Middle frontal gyrus (tissue), 1 donor: ENCODE measurements around the gene CTNNBL1.

ENCODE experiments used
- DNase-seq: peaks from one replicate; pipeline ENCODE4 v3.0.0-alpha.2; 2015; ENCODE audit warnings: low spot score; ENCODE audit errors: extremely low spot score

Gene CTNNBL1

DNA sequence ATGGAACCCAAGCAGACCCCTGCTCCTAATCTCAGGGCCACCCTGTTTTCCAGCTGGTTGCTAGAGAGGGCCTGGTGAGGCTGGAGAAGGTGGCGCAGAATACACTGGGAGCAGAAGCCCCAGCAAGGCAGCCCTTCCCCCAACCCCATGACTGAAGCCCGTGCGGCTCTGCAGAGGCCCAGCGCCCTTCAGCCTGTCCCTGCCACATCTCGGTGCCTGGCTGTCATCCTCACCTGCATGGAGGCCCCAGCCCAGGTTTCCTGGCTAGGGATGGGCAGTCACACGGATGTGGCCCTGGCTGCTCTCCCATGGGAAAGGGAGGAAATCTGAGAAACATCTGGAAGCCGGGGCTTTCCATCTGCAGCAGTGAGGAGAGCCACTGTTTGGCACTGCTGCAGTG is 183.0 kb downstream of the CTNNBL1 start:
- no peak for DNase-seq

DNA sequence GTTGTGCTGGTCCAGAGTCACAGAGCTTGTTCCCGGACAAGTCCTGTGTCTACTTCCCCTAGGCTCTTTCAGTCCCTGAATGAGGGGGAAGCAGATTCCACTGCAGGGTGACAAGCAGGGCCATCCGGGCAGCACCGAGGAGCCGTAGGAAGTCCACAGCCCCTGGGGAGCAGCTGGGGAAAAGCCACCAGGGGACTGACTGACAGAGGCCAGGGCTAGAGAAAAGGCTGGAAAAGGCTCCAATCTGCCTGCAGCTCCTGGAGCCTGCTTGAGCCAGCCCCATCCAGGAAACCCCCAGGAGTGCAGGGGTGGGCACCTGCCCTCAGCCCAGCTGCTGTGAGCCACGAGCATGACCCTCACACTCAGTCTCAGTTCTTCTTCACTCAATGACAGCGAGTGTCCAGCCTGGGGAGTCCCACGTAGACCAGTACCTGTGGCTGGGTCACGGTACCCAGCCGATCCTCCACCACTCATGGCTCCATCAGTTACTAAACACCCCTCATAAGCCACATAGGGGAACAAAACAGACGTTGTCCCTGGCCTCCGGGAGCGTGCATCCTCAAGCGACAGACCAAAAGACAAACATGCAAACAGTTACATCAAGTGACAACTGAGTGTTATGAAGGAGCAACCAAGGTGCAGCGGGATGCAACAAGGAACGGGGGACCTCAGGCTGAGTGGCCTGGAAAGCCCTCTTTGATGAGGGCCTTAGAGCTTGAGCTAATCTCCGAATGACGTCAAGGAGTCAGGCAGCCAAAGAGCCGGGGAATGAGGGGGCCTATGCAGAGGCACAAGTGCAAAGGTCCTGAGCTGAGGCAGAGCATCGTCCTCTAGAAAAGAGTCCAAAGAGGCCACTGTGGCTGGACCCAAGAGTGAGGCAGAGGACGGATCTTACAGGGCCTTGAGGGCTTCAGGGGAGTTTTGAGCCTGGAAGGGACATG is 184.3 kb downstream of the CTNNBL1 start:
- no peak for DNase-seq

DNA sequence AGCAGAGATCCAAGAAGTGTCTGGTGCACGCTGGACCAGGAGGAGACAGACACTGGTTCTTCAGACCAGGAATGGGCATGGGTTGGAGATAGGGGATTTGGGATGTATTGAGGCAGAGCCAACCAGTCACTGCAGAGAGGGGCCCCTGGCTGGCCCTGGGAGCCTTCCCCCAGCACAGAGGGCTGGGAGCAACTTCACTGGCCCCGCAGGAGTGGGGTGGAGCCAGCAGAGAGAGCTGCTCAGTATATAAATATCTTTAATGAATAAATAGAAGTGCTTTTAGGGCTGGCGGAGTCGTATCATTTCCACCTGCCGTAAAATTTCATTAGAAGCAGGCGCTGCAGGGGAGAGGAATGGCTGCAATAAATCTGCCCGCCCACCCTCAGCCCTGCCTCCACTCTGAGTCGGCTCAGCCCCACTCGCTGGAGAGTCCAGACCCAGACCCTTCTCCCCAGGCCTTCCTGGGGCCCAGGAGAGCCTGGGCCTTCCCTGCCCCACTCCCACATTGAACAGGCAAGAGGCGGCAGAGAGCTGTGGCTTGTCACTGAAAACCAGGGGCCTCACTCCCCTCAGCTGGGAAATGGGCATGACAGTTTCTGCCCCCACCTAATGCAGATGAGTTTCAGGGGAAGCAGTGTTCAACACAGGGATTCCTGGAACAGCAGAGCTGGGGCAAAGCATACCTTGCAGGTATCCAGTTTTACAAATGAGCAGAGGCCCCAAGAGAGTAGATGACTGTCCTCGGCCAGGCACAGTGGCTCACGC is 185.2 kb downstream of the CTNNBL1 start:
- DNase-seq = no peak

DNA sequence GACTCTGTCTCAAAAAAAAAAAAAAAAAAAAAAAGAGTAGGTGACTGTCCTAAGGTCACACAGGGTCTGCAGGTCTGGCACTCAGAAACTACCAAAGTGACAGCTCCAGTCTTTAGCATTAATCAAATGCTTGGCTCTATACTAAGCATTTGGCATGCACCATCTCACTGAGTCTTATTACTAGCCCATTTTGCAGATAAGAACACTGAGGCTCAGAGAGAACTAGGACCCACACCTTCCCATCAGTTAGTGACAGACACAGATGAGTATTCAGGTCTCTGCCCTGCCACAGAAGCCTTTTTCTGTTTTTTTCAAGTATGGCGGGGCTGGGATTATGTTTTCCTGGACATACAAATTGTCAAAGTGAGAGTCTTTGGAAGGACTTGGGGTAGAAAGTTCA is 186.0 kb downstream of the CTNNBL1 start:
- DNase-seq = no peak

DNA sequence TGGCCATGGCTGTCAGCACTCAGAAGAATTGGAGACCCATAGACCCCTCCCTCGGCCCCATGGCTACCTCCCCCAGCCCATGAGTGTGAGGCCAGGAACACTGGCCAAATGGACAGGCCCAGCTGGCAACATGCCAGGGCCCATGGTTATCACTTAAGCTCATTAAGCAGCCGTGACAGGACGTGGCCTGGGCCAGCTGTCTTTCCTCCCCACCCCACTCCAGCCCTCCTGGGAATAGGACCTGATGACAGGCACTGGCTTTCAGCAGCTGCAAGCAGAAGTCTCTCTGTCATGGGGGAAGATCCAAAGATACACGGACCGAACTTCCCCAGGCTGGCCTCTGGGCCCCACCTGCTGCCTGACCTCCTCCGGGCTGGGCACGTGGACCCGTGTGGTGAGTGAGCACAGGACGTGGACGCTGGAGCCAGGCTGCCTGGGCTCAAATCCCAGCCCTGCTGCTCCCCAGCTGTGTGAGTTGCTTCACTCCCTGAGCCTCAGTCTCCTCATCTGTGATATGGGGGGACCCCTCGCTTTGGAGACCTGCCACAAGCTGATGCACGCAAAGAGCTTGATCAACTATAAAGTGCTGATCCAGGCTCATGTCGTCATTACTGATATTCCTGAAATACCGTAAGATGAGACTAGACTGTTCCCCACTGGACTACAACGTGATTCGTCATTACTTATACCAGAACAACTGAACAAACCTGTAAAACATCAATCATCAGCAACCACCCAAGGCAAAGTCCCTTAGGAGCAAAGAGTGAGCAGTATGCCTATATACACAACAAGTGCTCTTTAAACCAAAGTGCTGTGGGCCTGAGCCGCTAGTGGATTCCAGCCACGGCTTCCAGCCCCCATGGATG is 187.1 kb downstream of the CTNNBL1 start:
- no peak for DNase-seq

DNA sequence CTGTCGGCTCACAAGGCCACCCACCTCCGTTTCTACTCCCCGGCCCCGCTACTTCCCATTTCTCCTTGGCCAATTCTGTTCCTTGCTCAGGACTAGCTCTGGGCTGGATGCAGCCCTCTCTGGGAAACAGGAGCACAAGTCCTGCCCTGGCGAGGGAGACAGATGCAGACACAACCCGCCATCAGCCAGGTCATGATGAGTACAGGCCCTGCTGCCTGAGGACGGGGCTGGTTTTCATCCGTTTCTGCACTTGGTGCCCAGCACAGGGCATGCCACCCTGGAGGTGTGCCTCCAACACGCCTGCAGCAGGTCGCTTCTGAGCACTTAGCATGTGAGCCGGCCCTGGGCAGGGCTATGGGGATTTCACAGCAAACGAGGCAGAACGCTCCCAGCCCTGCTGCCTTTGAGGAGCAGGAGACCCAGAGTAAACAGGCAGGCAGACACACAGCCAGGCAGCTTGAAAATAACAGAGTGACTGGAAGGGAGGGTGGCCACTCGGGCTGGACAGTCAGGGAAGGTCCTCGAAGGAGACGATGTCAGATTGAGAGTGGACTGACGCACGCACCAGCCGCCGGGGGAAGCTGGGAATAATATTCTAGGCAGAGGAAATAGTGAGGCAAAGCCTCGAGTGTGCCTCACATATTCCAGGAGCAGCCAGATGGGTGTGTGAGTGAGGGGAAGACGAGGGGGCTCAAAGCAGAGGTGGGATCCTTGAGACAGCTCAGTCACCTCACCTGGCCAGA is 187.9 kb downstream of the CTNNBL1 start:
- no peak for DNase-seq

DNA sequence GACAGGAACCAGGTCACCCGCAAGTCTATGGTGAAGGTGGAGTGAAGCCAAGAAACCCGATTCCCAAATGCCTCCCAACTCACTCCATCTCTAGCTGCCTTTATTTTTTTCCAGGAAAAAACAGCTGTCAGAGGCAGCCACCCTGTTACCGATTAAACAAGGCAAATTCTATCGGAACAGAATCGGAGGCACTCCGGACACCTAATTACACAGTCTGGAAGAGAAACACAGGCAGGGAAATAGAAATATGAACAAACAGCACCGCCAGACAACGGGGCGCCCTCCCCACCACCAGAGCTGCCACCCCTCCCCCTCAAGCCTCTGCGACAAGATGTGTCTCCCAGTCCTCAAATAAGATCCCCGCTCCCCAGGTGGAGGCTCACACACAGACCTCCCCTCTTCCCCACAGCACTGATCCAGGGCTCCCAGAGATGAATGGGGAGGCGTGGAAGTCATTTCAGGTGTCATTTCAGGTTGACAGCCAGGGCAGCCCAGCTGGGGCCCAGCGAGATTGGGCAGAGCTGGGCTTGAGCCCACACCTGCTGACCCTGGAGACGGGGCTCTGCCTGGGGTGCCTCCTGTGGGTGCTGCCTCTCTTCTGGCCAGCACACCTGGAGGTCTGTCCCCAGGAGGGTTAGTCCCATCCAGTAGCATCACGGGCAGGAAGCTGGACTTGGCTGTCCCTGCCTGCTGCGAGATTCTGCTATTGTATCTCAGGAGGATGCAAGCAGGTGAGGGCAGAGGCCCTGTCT is 189.3 kb downstream of the CTNNBL1 start:
- DNase-seq = no peak

DNA sequence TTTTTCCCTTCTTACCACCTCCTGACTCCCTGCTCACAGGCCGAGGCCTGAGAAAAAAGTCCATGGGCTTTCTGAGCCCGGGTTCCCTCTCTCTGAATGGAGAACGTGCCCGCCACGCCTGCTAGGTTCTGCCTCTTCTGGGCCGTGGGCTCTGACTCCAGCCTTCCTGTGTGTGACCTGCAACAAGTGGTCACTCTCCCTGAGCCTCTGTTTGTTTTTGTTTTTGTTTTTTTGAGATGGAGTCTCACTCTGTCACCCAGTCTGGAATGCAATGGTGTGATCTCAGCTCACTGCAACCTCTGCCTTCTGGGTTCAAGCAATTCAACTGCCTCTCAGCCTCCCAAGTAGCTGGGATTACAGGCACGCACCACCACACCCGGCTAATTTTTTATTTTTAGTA is 191.2 kb downstream of the CTNNBL1 start:
- no peak for DNase-seq

DNA sequence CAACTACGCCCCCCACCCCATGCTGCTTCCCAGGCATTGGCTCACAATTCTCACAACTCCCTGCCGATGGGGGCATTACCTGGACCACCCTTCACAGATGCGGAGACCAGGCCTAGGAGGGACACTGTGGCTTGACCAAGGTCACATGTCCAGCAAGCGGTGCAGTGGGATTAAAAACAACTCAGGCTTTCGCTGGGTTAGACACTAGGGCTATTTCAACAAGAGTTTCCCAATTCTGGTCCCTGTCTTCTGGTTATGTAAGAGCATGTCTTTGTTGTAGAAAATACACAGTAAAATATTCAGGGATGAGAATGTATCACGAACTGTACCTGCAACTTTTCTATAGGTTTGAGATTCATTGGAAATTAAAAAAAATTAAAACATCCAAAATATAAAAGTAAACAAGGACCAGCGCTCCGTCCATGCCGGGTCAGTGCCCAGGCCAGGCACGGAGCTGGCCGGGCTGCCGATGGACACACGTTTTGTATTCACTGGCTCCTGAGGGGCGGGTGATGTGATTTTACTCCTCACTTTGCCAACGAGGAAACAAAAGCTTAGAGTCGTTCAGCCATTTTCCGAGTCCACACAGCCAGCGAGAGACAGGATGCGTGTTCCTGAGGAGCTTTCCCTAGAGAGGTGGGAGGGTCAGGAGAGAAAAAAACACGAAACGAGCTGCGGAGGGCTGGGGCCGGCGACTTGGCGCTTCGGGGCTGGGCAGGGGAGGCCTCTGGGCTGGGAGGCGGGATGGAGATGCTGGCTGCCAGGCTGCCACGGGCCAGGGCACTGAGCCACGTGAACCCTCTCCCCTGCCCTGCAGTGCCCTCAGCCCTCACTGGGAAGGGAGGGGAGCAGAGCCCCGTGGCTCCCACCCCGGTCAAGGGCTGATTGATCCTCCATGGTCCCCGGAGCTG is 192.0 kb downstream of the CTNNBL1 start:
- DNase-seq = no peak

DNA sequence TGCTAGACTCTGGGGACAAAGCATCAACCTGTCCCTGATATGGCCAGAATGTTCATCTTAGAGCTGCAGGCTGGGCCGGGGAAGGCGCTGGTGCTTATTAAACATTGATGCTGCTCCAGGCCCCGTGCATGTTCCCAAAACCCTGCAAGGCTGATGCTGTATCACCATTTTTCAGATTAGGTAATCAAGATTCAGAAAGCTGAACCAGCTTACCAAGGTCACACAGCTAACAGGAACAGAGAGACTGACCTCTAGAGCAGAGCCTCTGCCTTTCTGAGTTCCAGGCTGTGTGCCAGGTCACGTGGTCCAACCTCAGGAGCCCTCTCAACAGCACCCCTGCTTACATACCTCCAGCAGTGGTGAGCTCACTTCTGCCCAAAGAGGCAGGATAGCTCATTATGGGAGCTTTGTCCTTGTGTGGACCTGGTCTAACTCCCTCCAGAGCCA is 193.0 kb downstream of the CTNNBL1 start:
- no peak for DNase-seq

DNA sequence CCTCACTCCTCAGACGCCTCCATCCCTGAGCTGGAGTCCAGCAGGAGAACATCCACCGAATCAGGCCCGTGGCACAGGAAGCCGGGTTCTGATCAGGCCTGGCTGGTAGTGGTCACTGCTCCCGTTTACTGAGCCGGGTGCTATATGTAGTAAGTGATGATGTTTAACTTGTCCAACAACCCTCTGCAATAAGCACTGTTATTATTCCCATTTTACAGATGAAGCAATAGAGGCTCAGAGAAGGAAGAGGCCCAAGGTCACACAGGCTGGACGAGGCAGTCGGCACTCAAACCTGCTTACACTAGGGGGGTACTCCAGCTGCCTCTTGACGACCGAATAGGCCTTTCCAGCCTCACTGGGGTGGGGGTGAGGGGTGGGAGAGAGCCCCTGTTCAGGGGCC is 194.8 kb downstream of the CTNNBL1 start:
- DNase-seq = no peak

DNA sequence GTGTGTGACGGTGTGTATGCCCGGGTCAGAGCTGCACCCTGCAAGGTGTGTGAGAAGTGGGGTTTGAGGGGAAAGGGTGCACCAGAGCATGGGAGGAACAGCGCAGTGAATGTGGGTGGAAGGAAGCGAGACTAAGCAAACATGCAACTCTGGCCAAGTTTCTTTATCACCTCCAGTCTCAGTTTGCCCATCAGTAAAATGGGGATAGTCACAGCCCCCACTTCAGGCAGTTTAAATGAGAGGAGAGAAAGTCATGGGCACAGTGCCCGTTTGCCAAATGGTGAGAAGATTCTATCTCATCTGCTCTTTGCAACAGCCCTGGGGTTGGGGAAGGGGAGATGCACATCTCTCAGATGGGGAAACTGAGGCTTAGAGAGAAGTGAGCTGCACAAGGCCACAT is 196.3 kb downstream of the CTNNBL1 start:
- no peak for DNase-seq

DNA sequence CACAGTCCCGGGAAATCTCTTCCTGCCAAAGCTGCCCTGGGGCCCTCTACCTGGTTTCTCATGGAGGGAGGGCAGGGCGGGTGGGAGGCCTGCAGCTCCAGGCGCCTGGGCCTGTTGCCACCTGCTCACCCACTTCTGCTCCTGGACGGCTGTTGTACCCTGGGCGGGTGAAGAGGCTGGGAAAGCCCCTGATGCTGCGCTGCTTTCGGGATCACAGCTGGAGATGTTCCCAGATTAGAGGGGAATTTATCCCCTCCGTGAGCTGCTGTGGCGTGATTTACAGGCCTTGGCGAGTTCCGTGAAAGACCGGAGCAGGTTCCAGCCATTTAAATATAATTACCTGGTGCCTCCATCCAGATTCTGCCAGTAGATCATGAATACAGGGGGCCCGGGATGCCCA is 196.8 kb downstream of the CTNNBL1 start:
- DNase-seq = no peak

DNA sequence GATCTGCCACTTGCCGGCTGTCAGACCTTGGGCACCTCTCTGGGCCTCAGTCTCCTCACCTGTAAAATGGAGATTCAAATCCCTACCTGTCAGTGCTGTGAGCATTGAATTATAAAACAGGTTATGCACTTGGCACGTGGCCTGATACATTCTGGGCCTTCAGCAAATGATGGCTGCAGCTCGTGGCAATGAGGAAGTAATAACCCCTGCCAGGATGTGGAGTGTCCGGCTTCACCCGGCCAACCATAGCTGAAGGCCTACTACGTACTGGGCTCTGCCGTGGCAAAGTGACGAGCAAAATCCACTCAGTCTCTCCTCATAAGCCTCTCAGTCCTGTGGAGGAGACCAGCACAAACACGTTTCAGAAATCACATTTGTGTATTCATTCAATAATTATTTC is 198.2 kb downstream of the CTNNBL1 start:
- DNase-seq = no peak

DNA sequence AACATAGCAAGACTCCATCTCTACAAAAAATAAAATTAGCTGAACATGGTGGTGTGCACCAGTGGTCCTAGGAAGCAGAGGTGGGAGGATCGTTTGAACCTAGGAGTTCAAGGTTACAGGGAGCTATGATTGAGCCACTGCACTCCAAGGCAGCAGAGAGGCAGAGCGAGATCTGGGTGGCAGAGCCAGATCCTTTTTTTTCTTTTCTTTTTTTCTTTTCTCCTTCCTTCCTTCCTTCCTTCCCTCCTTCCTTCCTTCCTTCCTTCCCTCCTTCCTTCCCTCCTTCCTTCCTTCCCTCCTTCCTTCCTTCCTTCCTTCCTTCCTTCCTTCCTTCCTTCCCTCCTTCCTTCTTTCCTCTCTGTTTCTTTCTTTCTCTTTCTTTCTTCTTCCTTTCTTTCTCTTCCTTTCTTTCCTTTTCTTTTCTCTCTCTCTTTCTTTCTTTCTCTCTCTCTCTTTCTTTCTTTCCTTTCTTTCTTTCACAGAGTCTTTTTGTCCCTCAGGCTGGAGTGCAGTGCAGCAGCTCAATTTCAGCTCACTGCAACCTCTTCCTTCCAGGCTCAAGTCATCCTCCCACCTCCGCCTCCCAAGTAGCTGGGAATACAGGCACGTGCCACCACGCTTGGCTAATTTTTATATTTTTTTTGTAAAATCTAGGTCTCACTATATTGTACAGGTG is 199.9 kb downstream of the CTNNBL1 start:
- no peak for DNase-seq

DNA sequence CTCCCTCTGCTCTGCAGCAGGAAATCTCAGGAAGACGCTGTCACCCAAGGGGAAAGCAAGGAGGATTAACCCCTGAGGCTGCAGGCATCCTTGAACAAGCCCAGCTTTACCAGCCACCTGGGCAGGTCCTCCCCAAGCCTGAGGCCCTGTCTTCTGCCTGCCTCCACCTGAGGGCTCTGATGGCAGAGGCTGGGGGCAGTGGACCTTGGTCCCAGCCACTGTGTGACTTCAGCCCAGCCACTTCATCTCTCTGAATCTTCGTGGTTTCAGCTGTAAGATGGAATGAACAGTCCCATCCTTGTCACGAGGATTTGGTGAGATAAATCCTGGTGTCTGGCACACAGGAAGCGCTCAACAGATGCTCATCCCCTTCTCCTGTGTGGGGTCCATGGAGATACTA is 200.6 kb downstream of the CTNNBL1 start:
- no peak for DNase-seq

DNA sequence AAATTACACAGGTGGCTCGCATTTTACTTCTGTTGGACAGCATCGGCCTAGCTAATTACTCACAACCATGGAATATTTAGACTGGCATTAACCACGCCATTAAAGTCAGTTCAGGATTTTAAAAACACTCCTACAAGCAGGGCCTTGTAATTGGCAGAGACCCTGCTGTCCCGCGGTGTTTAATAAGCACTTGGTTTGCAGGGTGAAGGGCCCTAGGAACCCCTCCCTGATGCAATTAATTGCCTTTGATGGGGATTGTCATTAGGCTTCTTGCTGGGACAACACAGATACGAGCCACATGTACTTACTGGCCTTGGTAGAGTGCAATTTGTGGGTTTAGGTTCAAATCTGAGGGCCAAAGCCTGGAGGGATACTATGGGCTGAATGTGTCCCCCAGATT is 201.3 kb downstream of the CTNNBL1 start:
- DNase-seq = no peak

DNA sequence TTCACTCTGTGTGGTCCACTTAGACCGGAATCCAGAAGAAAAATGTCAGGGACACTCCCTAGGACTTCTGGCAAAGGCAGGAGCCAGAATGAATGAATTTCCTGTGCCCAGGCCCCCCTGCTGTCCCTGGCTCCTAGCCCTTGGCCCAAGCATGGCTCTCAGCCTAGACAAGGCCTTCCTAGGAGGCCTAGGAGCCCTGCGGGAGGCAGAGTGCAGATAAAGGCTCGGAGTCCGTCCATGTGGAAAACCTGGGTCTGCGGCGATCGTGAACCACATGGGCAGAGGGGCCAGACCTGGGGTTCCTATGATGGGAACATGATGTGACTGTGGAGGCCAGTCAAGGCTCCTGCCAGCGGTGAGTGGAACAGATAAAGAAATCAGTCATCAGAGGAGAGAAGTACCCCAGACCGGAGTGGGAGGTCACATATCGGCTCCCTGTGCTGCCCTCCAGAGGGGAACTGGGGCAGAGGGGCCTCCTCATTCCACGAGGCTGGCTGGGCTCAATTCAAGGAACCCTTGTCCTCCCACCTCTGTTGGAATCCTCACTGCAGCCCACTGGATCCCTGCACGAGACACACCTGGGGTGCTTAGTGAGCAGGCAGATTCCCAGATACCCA is 203.2 kb downstream of the CTNNBL1 start:
- no peak for DNase-seq
